Heart right ventricle (tissue), 16 donors: ENCODE measurements around the gene TMEM106C. TPM values are rescaled to one million over a fixed set of nuclear protein-coding genes. Genes with fewer than 3 reads are reported as not detected.

Experiments used
- ATAC-seq, 8 donors: fragments of 200-7000 bp; cut with Tn5 transposase; one replicate each; pipeline ENCODE4 v1.9.1; 2020; ENCODE audit warnings: mild to moderate bottlenecking in 8 of 8, moderate library complexity in 8 of 8, moderate number of reproducible peaks in 1 of 8
- DNase-seq, 2 donors: peaks; one replicate each; pipeline ENCODE4 v3.0.0-alpha.2; 2020
- H3K27ac ChIP-seq, 10 donors: fragments of 200-600 bp; sonication (generic) in 2 of 10; one replicate each; pipeline versions ENCODE4 v1.5.0 to v1.8.0; 2020 to 2022; ENCODE audit warnings: mild to moderate bottlenecking in 3 of 10
- H3K27me3 ChIP-seq, 7 donors: fragments of 200-600 bp; one replicate each; pipeline ENCODE4 v1.8.0; 2021 to 2022; ENCODE audit warnings: mild to moderate bottlenecking in 2 of 7
- H3K36me3 ChIP-seq, 9 donors: fragments of 200-600 bp; sonication (generic) in 1 of 9; one replicate each; pipeline versions ENCODE4 v1.5.0 to v1.8.0; 2020 to 2022; ENCODE audit warnings: mild to moderate bottlenecking in 2 of 9
- H3K4me1 ChIP-seq, 9 donors: fragments of 200-600 bp; sonication (generic) in 1 of 9; one replicate each; pipeline versions ENCODE4 v1.5.0 to v1.8.0; 2020 to 2022; ENCODE audit warnings: mild to moderate bottlenecking in 4 of 9
- H3K4me3 ChIP-seq, 10 donors: fragments of 200-600 bp; sonication (generic) in 2 of 10; one replicate each; pipeline versions ENCODE4 v1.5.0 to v1.8.0; 2020 to 2022; ENCODE audit warnings: mild to moderate bottlenecking in 7 of 10, moderate library complexity in 2 of 10
- H3K9me3 ChIP-seq, 11 donors: fragments of 200-600 bp in 10 of 11; sonication (generic) in 2 of 11; one replicate each; pipeline versions ENCODE4 v1.5.0 to v1.8.0; 2013 to 2022; ENCODE audit warnings: mild to moderate bottlenecking in 2 of 11, control low read depth in 1 of 11, moderate library complexity in 1 of 11
- WGBS, 2 donors: extraction: QIAGEN DNeasy Blood & Tissue Kit; methylation state at CpG; one replicate each; pipeline ENCODE4 v1.1.7; 2013; ENCODE audit warnings: inconsistent platforms in 1 of 2; 5-methylcytosine and 5-hydroxymethylcytosine counted together
- intact Hi-C, 10 donors: fragments of 100-400 bp; cut with DNase I; formaldehyde crosslinking; loops; one replicate each; pipeline versions ENCODE4 v1.11.1 to v1.14.2; 2022
- polyA plus RNA-seq, 2 donors: library from polyadenylated mRNA; stranded (reverse); fragments of 200-250 nt; gene quantifications; one replicate each; pipeline ENCODE4 v1.2.3, GENCODE V29; 2013
- total RNA-seq, 10 donors: library from RNA; stranded (reverse); fragmentation: NEBNext Ultra II Directional in 3 of 10; extraction: Animal tissue kit (Norgen Biotek cat#: 25700) in 3 of 10; gene quantifications; one replicate each; pipeline versions ENCODE4 v1.2.1 to v1.2.4, GENCODE V29; 2021 to 2023
- TF ChIP-seq, protein P1 (sequence below), 9 donors: fragments of 200-600 bp; sonication (generic) in 2 of 9; IDR thresholded peaks; one replicate each; pipeline versions ENCODE4 v1.5.0 to v1.8.0; 2021 to 2022; ENCODE audit warnings: antibody characterized with exemption in 9 of 9, mild to moderate bottlenecking in 5 of 9, moderate library complexity in 1 of 9
- donor health status: Arrhythmogenic right ventricular cardiomyopathy.
- donor health status: ischemic (EF 13 %, LVEDD 7.1; RV severe dilation, severe dysfunction).
- donor health status: healthy with polysubstance abuse.
- donor health status: DM: no; HTN: yes; CAD: no.
- donor health status: DM: no; HTN: no; CAD: no.
- donor health status: ischemic (EF 25% LVEDD 6.9; RV normal size, moderate dysfunction).
- donor health status: ischemic (EF 25% LVEDD 5.7; RV mildly dilated, moderate dysfunction).
- donor health status: healthy.
- donor health status: DM: yes; HTN: yes; CAD: no.
- donor health status: Ischemic cardiomyopathy.
- donor health status: ischemic (EF 35%, LVEDD 5.7; RV mildly dilated, moderate dysfunction).
- donor health status: nonischemic (EF 11% LVEDD 7.7; RV severe dilation, severe dysfunction).
- donor health status: DM: yes; HTN: yes; CAD: no.
- donor health status: PGD.
- donor health status: ischemic (EF 29% LVEDD 5.4; RV normal size, mild dysfunction).
- donor health status: nonischemic (EF 23%, LVEDD 6.1; RV moderate dilation, normal function).

The TMEM106C gene
- total and polyA plus RNA-seq, 12 donors, result 22.3 to 61.8 (median 40.0) TPM

DNA sequence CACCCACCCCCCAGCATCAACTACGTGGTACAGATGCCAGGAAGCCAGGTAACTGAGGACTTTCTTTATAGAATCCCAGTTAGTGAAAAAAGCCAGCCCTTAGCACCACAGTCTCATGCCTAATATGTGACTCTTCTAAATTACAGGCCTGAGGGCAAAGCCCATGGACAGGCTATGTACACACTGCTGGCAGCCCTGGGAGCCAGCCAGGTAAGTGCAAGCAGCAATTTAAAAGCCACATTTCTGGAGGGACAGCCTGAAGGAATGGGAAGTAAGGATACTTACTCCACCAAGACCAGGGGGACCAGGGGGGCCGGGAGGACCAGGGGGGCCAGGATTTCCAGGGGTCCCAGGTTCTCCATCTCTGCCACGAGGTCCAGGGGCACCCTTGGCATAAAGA lies 33.9 kb downstream of the TMEM106C start:
- WGBS, 2 donors, result 67 to 83% methylated on average over 3 of the region's 3 CpGs
- H3K27me3 ChIP-seq, result peaks cover 0 to 59% (median 23%) of the 10 kb centered on the region in 7 donors
- H3K27ac ChIP-seq, result no peak overlapping the region
- intact Hi-C loops, result no loop called here
- ATAC-seq, result no peak
- H3K4me3 ChIP-seq, result no peak overlapping the region
- TF ChIP-seq, protein P1, sequence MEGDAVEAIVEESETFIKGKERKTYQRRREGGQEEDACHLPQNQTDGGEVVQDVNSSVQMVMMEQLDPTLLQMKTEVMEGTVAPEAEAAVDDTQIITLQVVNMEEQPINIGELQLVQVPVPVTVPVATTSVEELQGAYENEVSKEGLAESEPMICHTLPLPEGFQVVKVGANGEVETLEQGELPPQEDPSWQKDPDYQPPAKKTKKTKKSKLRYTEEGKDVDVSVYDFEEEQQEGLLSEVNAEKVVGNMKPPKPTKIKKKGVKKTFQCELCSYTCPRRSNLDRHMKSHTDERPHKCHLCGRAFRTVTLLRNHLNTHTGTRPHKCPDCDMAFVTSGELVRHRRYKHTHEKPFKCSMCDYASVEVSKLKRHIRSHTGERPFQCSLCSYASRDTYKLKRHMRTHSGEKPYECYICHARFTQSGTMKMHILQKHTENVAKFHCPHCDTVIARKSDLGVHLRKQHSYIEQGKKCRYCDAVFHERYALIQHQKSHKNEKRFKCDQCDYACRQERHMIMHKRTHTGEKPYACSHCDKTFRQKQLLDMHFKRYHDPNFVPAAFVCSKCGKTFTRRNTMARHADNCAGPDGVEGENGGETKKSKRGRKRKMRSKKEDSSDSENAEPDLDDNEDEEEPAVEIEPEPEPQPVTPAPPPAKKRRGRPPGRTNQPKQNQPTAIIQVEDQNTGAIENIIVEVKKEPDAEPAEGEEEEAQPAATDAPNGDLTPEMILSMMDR (IDR thresholded peaks at IDR 0.05), result no peak
- peaks cover 4 to 29% (median 25%) of the 10 kb centered on the region in 9 donors for H3K4me1 ChIP-seq
- DNase-seq, result no peak
- H3K9me3 ChIP-seq, result no peaks in the 10 kb centered on the region
- H3K36me3 ChIP-seq, result no peaks in the 10 kb centered on the region

DNA sequence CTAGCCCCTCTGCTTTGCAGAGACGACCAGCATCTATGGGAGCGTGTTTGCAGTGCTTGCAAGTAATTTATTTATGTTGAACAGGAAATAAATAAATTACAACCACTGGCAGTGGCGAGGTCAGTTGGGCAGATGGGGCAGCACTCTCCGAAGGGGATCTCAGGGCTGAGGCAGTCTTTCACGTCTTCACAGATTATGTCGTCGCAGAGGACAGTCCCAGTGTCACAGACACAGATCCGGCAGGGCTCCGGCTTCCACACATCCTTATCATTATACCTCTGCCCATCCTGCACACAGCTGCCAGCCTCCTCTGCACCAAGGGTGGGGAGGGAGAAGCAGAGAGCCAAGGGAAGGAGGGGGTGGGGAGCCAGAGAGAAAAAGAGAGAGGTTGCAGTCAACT lies 36.4 kb downstream of the TMEM106C start:
- WGBS, 2 donors, result 74 to 85% methylated on average over 9 of the region's 9 CpGs

DNA sequence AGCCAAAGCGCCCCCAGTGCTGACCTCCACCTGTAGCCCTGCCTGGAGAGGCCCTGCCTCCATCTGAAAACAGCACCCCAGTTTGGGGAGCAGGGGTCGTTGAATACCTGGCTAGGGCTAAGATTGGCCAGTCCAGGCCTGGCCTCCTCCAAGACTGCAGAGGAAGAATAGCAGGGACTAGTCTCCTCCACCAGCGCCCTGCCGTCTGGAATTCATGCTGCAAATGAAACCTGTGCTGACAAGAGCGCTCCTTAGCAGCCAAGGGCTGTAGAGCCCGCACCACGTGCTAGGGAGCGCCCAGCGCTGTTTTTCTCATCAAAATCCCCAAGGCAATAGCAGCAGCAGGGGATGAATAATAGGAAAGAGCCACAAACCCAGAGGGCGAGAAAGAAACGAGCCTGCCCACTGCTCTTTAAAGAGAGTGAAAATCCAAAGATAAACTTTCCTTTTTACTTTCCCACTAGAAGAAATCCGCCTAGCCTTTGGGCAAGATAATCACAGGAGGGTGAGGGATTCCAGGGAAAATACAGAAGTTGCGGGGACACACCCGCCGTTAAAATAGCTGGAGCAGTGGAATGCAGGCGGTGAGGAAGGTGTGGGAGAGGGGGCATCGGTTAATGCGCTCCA lies 37.6 kb downstream of the TMEM106C start:
- ATAC-seq (peak; percentile 39 to 75 (median 67)), DNase-seq (peak in 1 of 2 donors; percentile 30)
- Histone ChIP-seq H3K9me3 (no peaks in the 10 kb centered on the region), H3K27ac (peak overlapping the region in 7 of 10 donors; percentile 4 to 53 (median 37)), H3K27me3 (peaks cover 16 to 92% (median 59%) of the 10 kb centered on the region in 7 donors), H3K4me3 (peak overlapping the region; percentile 33 to 62 (median 56)), H3K36me3 (no peaks in the 10 kb centered on the region), H3K4me1 (peaks cover 7 to 54% (median 46%) of the 10 kb centered on the region in 9 donors)
- intact Hi-C loops, result no loop called here
- TF ChIP-seq, protein P1 (IDR thresholded peaks at IDR 0.05), result no peak
- 8 to 9% methylated on average over 18 of the region's 18 CpGs for WGBS, 2 donors

More for the DNA sequence above, 36.4 kb downstream of the TMEM106C start:
- Histone ChIP-seq H3K4me1 (peaks cover 7 to 54% (median 47%) of the 10 kb centered on the region in 9 donors), H3K36me3 (no peaks in the 10 kb centered on the region), H3K27me3 (peaks cover 10 to 80% (median 47%) of the 10 kb centered on the region in 7 donors), H3K9me3 (no peaks in the 10 kb centered on the region), H3K27ac (no peak overlapping the region), H3K4me3 (no peak overlapping the region)
- TF ChIP-seq, protein P1 (IDR thresholded peaks at IDR 0.05), result no peak
- DNase-seq (no peak), ATAC-seq (no peak)
- intact Hi-C loops, result no loop called here

DNA sequence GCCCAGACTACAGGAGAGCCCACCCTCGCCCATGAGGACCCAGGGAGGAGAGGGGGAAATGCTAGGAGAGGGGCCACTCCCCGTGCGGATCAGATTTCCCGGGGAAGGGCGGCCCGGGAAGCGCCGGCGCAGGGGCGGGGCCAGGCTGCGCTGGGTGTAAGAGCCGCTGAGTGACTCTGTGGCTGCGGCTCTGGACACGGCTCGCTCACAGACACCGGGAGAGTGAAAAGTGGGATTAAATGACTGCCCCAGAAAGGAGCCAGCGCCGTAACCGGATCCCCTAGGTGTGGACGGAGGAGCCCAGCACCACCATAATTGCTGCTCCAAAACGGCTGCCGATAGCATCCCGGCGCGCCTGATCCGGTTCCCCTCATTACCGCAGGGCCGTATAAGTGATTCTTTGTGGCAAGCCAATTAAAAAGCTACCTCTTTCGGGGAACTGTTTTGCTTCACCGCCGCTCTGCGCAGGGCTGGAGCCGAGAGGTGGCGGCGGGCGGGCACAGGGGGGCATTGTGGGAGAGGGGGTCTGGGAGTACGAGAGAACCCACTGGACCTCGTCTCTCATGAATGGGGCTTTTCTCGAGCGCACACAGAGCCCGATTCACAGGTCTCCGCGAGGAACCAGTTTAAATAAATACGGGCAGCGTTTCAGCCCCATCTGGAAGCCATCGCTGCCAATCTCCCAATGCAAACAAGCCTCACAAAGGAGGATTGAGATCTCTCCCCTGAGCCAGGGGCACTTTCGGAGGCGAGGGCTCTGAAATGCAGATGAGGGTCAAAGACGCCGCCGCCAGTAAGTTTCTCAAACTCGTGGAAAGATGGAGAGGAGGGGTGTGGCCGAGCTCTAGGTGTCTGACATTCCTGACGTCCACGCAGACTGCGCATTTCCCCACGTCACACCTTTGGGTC lies 38.4 kb downstream of the TMEM106C start:
- peak; percentile 46 to 49 for DNase-seq
- H3K9me3 ChIP-seq, result no peaks in the 10 kb centered on the region
- TF ChIP-seq, protein P1 (IDR thresholded peaks at IDR 0.05), result no peak
- H3K4me3 ChIP-seq, result peak overlapping the region; percentile 33 to 62 (median 56)
- peak overlapping the region in 7 of 10 donors; percentile 4 to 53 (median 37) for H3K27ac ChIP-seq
- ATAC-seq, result peak; percentile 73 to 93 (median 86)
- intact Hi-C loops, result no loop called here
- H3K4me1 ChIP-seq, result peaks cover 7 to 46% (median 43%) of the 10 kb centered on the region in 9 donors
- WGBS, 2 donors, result 1% methylated on average over 57 of the region's 57 CpGs
- no peaks in the 10 kb centered on the region for H3K36me3 ChIP-seq
- peaks cover 16 to 99% (median 67%) of the 10 kb centered on the region in 7 donors for H3K27me3 ChIP-seq
